ENCODE data around the gene POLR2M.
A peak's percentile ranks its signal among the peaks of the same experiment; 100 is the strongest.

Gene POLR2M

DNA sequence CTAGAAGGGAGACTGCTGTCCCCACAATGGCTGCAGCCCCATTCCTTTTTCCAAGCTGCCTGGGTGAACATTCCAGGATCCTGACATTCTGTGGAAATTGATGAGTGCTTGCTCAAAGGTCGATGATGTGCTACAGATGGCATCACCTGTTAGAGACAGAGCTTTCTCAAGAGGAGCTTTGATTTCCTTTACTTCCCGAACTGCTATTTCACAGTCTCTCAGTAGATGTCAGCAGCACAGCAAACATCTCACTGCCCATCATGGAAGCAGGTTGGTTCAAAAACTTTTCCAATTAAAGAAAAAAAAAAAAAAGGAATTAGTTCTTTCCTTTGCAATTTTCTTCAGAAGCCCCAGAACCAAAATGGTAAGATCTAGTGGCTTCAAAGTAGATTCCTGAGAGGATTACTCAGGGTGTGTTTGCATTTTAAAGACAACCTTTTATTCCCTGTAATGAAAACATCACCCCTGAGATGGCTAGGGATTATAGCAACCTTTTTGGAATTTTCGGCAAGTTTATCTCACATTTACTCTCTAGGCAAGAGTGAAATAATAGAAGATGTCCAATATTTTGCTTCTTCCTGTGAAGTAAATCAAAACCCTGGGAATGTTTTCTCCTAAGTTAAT, 44.8 kb downstream of the POLR2M start:
- DNase-seq (ENCODE audit: low spot score): peak; percentile 45
- TF ChIP-seq, protein P1, sequence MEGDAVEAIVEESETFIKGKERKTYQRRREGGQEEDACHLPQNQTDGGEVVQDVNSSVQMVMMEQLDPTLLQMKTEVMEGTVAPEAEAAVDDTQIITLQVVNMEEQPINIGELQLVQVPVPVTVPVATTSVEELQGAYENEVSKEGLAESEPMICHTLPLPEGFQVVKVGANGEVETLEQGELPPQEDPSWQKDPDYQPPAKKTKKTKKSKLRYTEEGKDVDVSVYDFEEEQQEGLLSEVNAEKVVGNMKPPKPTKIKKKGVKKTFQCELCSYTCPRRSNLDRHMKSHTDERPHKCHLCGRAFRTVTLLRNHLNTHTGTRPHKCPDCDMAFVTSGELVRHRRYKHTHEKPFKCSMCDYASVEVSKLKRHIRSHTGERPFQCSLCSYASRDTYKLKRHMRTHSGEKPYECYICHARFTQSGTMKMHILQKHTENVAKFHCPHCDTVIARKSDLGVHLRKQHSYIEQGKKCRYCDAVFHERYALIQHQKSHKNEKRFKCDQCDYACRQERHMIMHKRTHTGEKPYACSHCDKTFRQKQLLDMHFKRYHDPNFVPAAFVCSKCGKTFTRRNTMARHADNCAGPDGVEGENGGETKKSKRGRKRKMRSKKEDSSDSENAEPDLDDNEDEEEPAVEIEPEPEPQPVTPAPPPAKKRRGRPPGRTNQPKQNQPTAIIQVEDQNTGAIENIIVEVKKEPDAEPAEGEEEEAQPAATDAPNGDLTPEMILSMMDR (IDR thresholded peaks at IDR 0.05; ENCODE audit: borderline replicate concordance, control extremely low read depth, extremely low read depth, insufficient read depth, missing control alignments): peak; percentile 36
- in situ Hi-C loops (cut with MboI; ENCODE audit: low sequenced_read_pairs, unreplicated experiment): no loop called here

DNA sequence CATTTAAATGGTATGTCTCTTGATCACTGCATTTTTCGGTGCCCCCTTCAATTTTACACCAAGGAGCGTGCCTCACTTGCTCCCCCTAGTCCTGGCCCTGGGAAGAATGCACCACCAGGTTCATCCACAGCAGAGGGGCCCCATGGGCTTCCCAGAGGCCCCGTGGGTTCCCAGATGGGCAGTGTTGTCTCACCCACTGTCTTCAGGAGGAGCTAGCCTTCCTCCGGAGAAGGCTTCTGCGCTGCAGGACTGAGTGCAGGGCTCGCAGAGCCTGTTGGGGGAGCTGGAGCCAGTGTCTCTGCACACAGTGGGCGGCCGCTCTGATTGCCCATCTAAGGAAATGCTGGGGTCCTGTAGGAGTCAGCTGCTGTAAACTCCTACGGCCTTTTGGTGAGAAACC, 45.9 kb downstream of the POLR2M start:
- DNase-seq (ENCODE audit: low spot score): no peak
- in situ Hi-C loops (cut with MboI; ENCODE audit: low sequenced_read_pairs, unreplicated experiment): no loop called here
- TF ChIP-seq, protein P1 (IDR thresholded peaks at IDR 0.05; ENCODE audit: borderline replicate concordance, control extremely low read depth, extremely low read depth, insufficient read depth, missing control alignments): no peak

DNA sequence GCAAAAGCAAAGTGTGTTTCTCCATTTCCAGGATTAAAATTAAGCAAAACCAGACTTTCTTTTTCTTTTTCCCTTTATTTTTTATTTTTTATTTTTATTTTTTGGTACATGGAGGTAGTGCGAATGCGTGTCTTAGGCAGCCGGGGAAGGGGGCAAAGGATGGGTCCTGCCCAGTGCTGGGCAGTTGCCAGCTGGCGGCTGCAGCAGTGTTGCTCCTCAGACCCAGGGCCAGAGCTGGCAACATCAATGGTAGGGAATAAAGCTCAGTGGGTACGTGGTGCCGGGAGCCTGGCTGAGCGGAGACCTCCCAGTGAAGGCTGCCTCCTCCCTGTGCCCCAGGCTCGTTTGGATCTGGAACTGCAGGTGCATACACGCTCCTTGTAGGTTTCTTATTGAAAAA, 46.3 kb downstream of the POLR2M start:
- TF ChIP-seq, protein P1 (IDR thresholded peaks at IDR 0.05; ENCODE audit: borderline replicate concordance, control extremely low read depth, extremely low read depth, insufficient read depth, missing control alignments): no peak
- DNase-seq (ENCODE audit: low spot score): no peak
- in situ Hi-C loops (cut with MboI; ENCODE audit: low sequenced_read_pairs, unreplicated experiment): no loop called here

DNA sequence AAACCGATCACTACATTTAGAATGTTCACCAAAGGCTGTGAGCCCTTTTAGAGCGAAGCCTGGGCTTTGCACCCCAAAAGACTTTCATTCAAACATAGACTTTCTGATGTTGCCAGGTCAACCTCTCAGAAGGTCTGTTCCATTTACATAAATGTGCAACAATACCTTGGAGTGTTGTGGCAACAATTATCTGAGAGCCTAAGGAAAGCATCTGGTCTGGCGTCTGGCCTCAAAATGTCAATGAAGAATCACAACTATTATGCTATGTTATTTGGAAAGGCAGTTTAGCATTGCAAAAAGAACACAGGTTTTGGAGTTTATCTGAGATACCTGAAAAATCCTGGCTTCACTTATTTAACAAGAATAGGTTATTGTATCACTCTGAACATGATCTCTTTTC, 50.0 kb downstream of the POLR2M start:
- TF ChIP-seq, protein P1 (IDR thresholded peaks at IDR 0.05; ENCODE audit: borderline replicate concordance, control extremely low read depth, extremely low read depth, insufficient read depth, missing control alignments): no peak
- DNase-seq (ENCODE audit: low spot score): no peak
- in situ Hi-C loops (cut with MboI; ENCODE audit: low sequenced_read_pairs, unreplicated experiment): no loop called here

DNA sequence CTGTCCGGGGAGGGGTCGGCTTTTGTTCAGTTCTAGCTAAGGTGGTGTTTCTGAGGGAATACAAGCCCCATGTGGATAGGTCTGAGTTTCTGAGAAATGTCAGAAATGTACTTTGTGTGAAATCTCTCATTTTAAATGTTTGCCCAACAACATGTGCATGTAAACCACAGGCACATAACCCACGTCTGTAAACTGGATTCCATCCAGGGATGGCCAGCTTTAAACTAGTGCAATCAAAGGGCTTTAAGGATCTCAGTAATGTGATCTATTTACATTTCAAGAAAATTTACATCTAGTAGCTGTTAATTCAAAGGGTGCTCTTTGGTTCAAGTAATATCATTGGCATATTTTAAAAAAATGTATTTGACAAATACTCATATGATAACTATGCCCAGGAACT, 52.0 kb downstream of the POLR2M start:
- TF ChIP-seq, protein P1 (IDR thresholded peaks at IDR 0.05; ENCODE audit: borderline replicate concordance, control extremely low read depth, extremely low read depth, insufficient read depth, missing control alignments): no peak
- in situ Hi-C loops (cut with MboI; ENCODE audit: low sequenced_read_pairs, unreplicated experiment): no loop called here
- DNase-seq (ENCODE audit: low spot score): no peak

DNA sequence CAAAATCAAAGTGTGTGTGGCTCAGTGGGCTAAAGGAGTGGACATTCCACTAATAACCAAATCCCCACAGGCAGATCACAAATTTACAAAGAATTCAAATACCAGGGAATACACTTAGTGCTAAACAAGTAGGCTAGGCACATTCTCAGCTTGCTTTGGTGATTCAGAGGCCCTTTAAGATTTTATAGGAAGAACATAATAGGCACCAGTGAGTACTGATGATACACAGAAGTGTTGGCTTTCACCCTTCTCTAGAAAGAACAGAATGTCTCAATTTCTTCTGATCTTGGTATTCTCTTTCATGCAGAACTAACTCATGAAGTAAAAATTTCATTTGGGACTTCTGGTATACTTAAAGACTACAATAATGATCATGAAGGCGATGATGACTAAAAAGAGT, 55.0 kb downstream of the POLR2M start:
- TF ChIP-seq, protein P1 (IDR thresholded peaks at IDR 0.05; ENCODE audit: borderline replicate concordance, control extremely low read depth, extremely low read depth, insufficient read depth, missing control alignments): no peak
- no peak for DNase-seq (ENCODE audit: low spot score)
- in situ Hi-C loops (cut with MboI; ENCODE audit: low sequenced_read_pairs, unreplicated experiment): no loop called here

Data from GM13976 (cell line).